GM12878 (cell line): ENCODE results near the gene ARTN. TPM values are rescaled to one million over a fixed set of nuclear protein-coding genes. Genes with fewer than 3 reads are reported as not detected.

Experiments used
- ATAC-seq: fragments of 200-7000 bp; cut with Tn5 transposase; 3 replicates; pipeline ENCODE4 v1.9.1; 2020; ENCODE audit warnings: mild to moderate bottlenecking, moderate library complexity
- BruUV-seq: library from RNA; stranded (reverse); fragments of 400-500 nt; replicated peaks from 2 replicates; lab custom pipeline; 2021; lab: Mats Ljungman, UMichigan
- CTCF ChIA-PET: fragments of 300-600 bp; sonication (Branson Sonifier 250); formaldehyde crosslinking; extraction: SDS; loops from one replicate; lab custom pipeline; 2021; ENCODE audit warnings: inconsistent platforms; lab: Yijun Ruan, JAX
- POLR2A ChIA-PET: fragments of 350-600 bp; formaldehyde crosslinking; extraction: SDS; loops from one replicate; lab custom pipeline; 2021; ENCODE audit warnings: inconsistent platforms; lab: Charles Lee
- RAD21 ChIA-PET: fragments of 300-600 bp; sonication (Branson Sonifier 250); formaldehyde crosslinking; loops from one replicate; lab custom pipeline; 2023; ENCODE audit warnings: antibody characterized with exemption; ENCODE audit not compliant: unreplicated experiment; lab: Charles Lee
- SMC1A ChIA-PET: fragments of 300-600 bp; sonication (Branson Sonifier 250); formaldehyde crosslinking; loops from one replicate; lab custom pipeline; 2023; ENCODE audit not compliant: unreplicated experiment, uncharacterized antibody; lab: Charles Lee
- DNase-seq: peaks from one replicate; pipeline ENCODE4 v3.0.0-alpha.2; 2011; ENCODE audit warnings: low read depth, low spot score
- FAIRE-seq: peaks from 3 replicates; lab custom pipeline; 2011; peaks lifted over from hg19 to GRCh38; lab: Jason Lieb, UNC
- H2AFZ ChIP-seq: 2 replicates; pipeline ENCODE4 v1.6.0; 2011; ENCODE audit warnings: low read depth, low read length, control low read depth; ENCODE audit not compliant: control insufficient read depth
- H3K27ac ChIP-seq: 2 replicates; pipeline ENCODE4 v1.5.1; 2011; ENCODE audit warnings: control low read depth; ENCODE audit not compliant: control insufficient read depth, insufficient read depth
- H3K27me3 ChIP-seq, 2 experiments: replicated peaks in 1 of 2; 2 replicates each; pipeline versions ENCODE4 v1.6.0 to v1.6.1; 2011; ENCODE audit warnings: low read length in 1 of 2; ENCODE audit not compliant: control insufficient read depth in 2 of 2, insufficient read depth in 2 of 2
- H3K36me3 ChIP-seq, 2 experiments: 2 replicates each; pipeline ENCODE4 v1.5.1; 2011; ENCODE audit warnings: low read length in 1 of 2; ENCODE audit not compliant: control insufficient read depth in 2 of 2, insufficient read depth in 2 of 2
- H3K4me1 ChIP-seq: 2 replicates; pipeline ENCODE4 v1.6.1; 2011; ENCODE audit warnings: mild to moderate bottlenecking, low read length, moderate library complexity, mixed read lengths; ENCODE audit not compliant: control insufficient read depth, insufficient read depth
- H3K4me2 ChIP-seq: 2 replicates; pipeline ENCODE4 v1.6.0; 2011; ENCODE audit warnings: control low read depth; ENCODE audit not compliant: control insufficient read depth, insufficient read depth
- H3K4me3 ChIP-seq: fragments of 200-600 bp; sonication (generic); 2 replicates; pipeline ENCODE4 v1.5.1; 2016
- H3K79me2 ChIP-seq: 2 replicates; pipeline ENCODE4 v1.6.0; 2011; ENCODE audit warnings: low read length; ENCODE audit not compliant: control insufficient read depth, insufficient read depth
- H3K9ac ChIP-seq: 2 replicates; pipeline ENCODE4 v1.8.0; 2011; ENCODE audit warnings: low read length, control low read depth, mixed read lengths; ENCODE audit not compliant: control insufficient read depth, insufficient read depth
- H3K9me3 ChIP-seq: replicated peaks from 3 replicates; pipeline ENCODE4 v1.5.1; 2011; ENCODE audit warnings: mild to moderate bottlenecking, low read length; ENCODE audit not compliant: control insufficient read depth, insufficient read depth
- H4K20me1 ChIP-seq: 2 replicates; pipeline ENCODE4 v1.6.0; 2011; ENCODE audit not compliant: control insufficient read depth, insufficient read depth
- BACH1 ChIP-seq: fragments of 450-650 bp; IDR thresholded peaks from 2 replicates; pipeline ENCODE4 v1.6.1; 2017; ENCODE audit warnings: mild to moderate bottlenecking, borderline replicate concordance
- BCL3 ChIP-seq: IDR thresholded peaks from 2 replicates; pipeline ENCODE4 v1.6.1; 2011; ENCODE audit warnings: borderline replicate concordance, low read depth, mild to moderate bottlenecking, moderate library complexity, low read length; ENCODE audit not compliant: insufficient read depth, poor library complexity, severe bottlenecking
- NR2F1 ChIP-seq: fragments of 450-650 bp; conservative IDR thresholded peaks from 2 replicates; pipeline ENCODE4 v1.6.1; 2017; ENCODE audit warnings: mild to moderate bottlenecking
- NRF1 ChIP-seq: conservative IDR thresholded peaks from 2 replicates; pipeline ENCODE4 v1.6.1; 2011; ENCODE audit warnings: mild to moderate bottlenecking, low read depth, low read length, improper control_type of control experiment
- PAX8 ChIP-seq: fragments of 450-650 bp; IDR thresholded peaks from 2 replicates; pipeline ENCODE4 v1.6.1; 2017; ENCODE audit warnings: mild to moderate bottlenecking, moderate library complexity
- RAD21 ChIP-seq: IDR thresholded peaks from 2 replicates; pipeline ENCODE4 v1.6.1; 2011; ENCODE audit warnings: mild to moderate bottlenecking, low read depth, low read length, moderate library complexity; ENCODE audit not compliant: insufficient read depth
- RUNX3 ChIP-seq: IDR thresholded peaks from 2 replicates; pipeline ENCODE4 v1.6.1; 2012; ENCODE audit warnings: low read length, inconsistent platforms
- SMARCA5 ChIP-seq: fragments of 450-650 bp; IDR thresholded peaks from 2 replicates; pipeline ENCODE4 v1.6.1; 2017; ENCODE audit warnings: mild to moderate bottlenecking
- SMC3 ChIP-seq: IDR thresholded peaks from 2 replicates; pipeline ENCODE4 v1.6.1; 2011; ENCODE audit warnings: low read length, improper control_type of control experiment, borderline replicate concordance
- SREBF1 ChIP-seq: IDR thresholded peaks from 2 replicates; pipeline ENCODE4 v1.6.1; 2012; ENCODE audit warnings: mild to moderate bottlenecking, low read length
- YBX1 ChIP-seq: fragments of 450-650 bp; IDR thresholded peaks from 2 replicates; pipeline ENCODE4 v1.6.1; 2016; ENCODE audit warnings: antibody characterized with exemption
- YY1 ChIP-seq: IDR thresholded peaks from 2 replicates; pipeline ENCODE4 v1.6.1; 2011; ENCODE audit warnings: low read depth, mild to moderate bottlenecking, low read length
- ZNF207 ChIP-seq: fragments of 450-650 bp; IDR thresholded peaks from 2 replicates; pipeline ENCODE4 v1.6.1; 2014; ENCODE audit warnings: antibody characterized with exemption, mild to moderate bottlenecking, borderline replicate concordance
- ZNF592 ChIP-seq: fragments of 450-650 bp; IDR thresholded peaks from 2 replicates; pipeline ENCODE4 v1.6.1; 2017; ENCODE audit warnings: mild to moderate bottlenecking, moderate library complexity
- WGBS: methylation state at CpG from one replicate; pipeline ENCODE4 v1.1.6; 2016; ENCODE audit warnings: low lambda C conversion rate; ENCODE audit not compliant: insufficient replicate concordance, insufficient coverage; ENCODE audit errors: missing lambda C conversion rate; 5-methylcytosine and 5-hydroxymethylcytosine counted together
- in situ Hi-C: fragments of 300-500 bp; cut with MboI; formaldehyde crosslinking; loops from 9 replicates; pipeline ENCODE4 v1.14.3; 2018; ENCODE audit warnings: mixed read lengths
- intact Hi-C: fragments of 100-400 bp; cut with micrococcal nuclease; formaldehyde crosslinking; loops from one replicate; pipeline ENCODE4 v1.14.2; 2022; ENCODE audit not compliant: unreplicated experiment
- polyA plus RNA-seq, 11 experiments: library from polyadenylated mRNA; depleted of rRNA in 4 of 11; unstranded in 6 of 11; stranded (reverse) in 5 of 11; fragments of >200 nt; fragmentation: Nextera tagmentation in 4 of 11; fragmentation: Illumina TruSeq in 1 of 11; extraction: Ambion mirVana in 4 of 11; extraction: Trizol in 1 of 11; gene quantifications; 1 replicate in 1 of 11; 2 replicates in 10 of 11; pipeline versions ENCODE4 v1.2.1 to v1.2.3, GENCODE V29; 2011 to 2016; ENCODE audit warnings: inconsistent platforms in 2 of 11, missing spikeins in 2 of 11, low read depth in 1 of 11
- total RNA-seq, 4 experiments: library from RNA; depleted of rRNA in 3 of 4; stranded (reverse); fragments of >200 nt in 3 of 4; fragmentation: Illumina TruSeq in 1 of 4; extraction: Trizol in 1 of 4; gene quantifications; 2 replicates each; pipeline versions ENCODE4 v1.2.1 to v1.2.3, GENCODE V29; 2013 to 2021
- TF ChIP-seq, protein P1 (sequence below), 3 experiments: IDR thresholded peaks in 2 of 3; conservative IDR thresholded peaks in 1 of 3; 2 replicates each; pipeline ENCODE4 v1.5.1; 2011; ENCODE audit warnings: low read depth in 3 of 3, low read length in 3 of 3, mild to moderate bottlenecking in 3 of 3, control low read depth in 2 of 3, moderate library complexity in 2 of 3, inconsistent platforms in 1 of 3, mixed read lengths in 1 of 3; ENCODE audit not compliant: control insufficient read depth in 2 of 3, insufficient read depth in 1 of 3; ENCODE audit errors: extremely low read depth in 1 of 3

The ARTN gene
- total and polyA plus RNA-seq, 10 of the 15 experiments (the other 5 are each of a cell fraction or from before 2014, with no cell fraction given) = 0.06 to 2.1 (median 0.34) TPM; not detected in 1

GRCh38 chr1:43934101-43934985 lies 742 bp downstream of the ARTN start:
- CTCF ChIA-PET = interaction anchor here (0.6 to 19.3 kb wide), 104 partner anchors 11 to 882 kb away, joined by 3 to 1117 read pairs (median 5); partner anchors contain the start of genes IPO13, KDM4A and ST3GAL3
- RAD21 ChIA-PET = interaction anchor here (0.5 to 13.3 kb wide), 54 partner anchors 11 to 707 kb away, joined by 3 to 587 read pairs (median 4); partner anchors contain the start of genes ATP6V0B, IPO13, KDM4A and PTPRF
- DNase-seq = no peak
- Histone ChIP-seq H3K4me2 (peak overlapping the region; percentile 67), H4K20me1 (no peaks in the 10 kb centered on the region), H3K4me1 (peaks cover 11% of the 10 kb centered on the region), H2AFZ (peak overlapping the region; percentile 58), H3K4me3 (peak overlapping the region; percentile 60), H3K9me3 (no peaks in the 10 kb centered on the region), H3K27ac (no peak overlapping the region), H3K36me3 (no peaks in the 10 kb centered on the region), H3K79me2 (no peaks in the 10 kb centered on the region), H3K9ac (peak overlapping the region; percentile 17; the same call in 1 of the 2 replicates), H3K27me3 (no peaks in the 10 kb centered on the region)
- SMC1A ChIA-PET = interaction anchor here (0.6 to 8.7 kb wide), 51 partner anchors 9 to 707 kb away, joined by 3 to 481 read pairs (median 5); partner anchors contain the start of genes IPO13 and KDM4A
- in situ Hi-C loops = loop anchor here (5.0 kb wide), 1 partner anchor 172 kb away; no protein-coding TSS in a partner anchor
- WGBS = 25% methylated on average over 13 of the region's 13 CpGs
- intact Hi-C loops = loop anchor here (1.0 to 5.0 kb wide), 3 partner anchors 97 to 406 kb away; no protein-coding TSS in a partner anchor
- FAIRE-seq = peak; percentile 82
- POLR2A ChIA-PET = interaction anchor here (0.6 to 1.9 kb wide), 6 partner anchors 11 to 283 kb away, joined by 3 to 24 read pairs (median 6); no protein-coding TSS in a partner anchor
- no TSS peak for BruUV-seq
- ATAC-seq = peak; percentile 92
- no peak for TF ChIP-seq PAX8
- TF ChIP-seq YBX1 = no peak
- no peak for TF ChIP-seq ZNF207
- TF ChIP-seq, protein P1, sequence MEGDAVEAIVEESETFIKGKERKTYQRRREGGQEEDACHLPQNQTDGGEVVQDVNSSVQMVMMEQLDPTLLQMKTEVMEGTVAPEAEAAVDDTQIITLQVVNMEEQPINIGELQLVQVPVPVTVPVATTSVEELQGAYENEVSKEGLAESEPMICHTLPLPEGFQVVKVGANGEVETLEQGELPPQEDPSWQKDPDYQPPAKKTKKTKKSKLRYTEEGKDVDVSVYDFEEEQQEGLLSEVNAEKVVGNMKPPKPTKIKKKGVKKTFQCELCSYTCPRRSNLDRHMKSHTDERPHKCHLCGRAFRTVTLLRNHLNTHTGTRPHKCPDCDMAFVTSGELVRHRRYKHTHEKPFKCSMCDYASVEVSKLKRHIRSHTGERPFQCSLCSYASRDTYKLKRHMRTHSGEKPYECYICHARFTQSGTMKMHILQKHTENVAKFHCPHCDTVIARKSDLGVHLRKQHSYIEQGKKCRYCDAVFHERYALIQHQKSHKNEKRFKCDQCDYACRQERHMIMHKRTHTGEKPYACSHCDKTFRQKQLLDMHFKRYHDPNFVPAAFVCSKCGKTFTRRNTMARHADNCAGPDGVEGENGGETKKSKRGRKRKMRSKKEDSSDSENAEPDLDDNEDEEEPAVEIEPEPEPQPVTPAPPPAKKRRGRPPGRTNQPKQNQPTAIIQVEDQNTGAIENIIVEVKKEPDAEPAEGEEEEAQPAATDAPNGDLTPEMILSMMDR (IDR thresholded peaks at IDR 0.05 in 2 of 3, conservative IDR thresholded peaks at IDR 0.05 in 1 of 3; ENCODE audit: control insufficient read depth in 2 of 3, extremely low read depth in 1 of 3, insufficient read depth in 1 of 3, low read depth in 3 of 3, low read length in 3 of 3) = peak; percentile 84 to 92 (median 85)
- no peak for TF ChIP-seq BCL3
- 0 out of 2 replicates have a peak, but pooled peaks have one; percentile 14 for TF ChIP-seq NR2F1
- TF ChIP-seq NRF1 = no peak
- TF ChIP-seq ZNF592 = no peak
- no peak for TF ChIP-seq BACH1
- peak; percentile 80 for TF ChIP-seq RAD21
- TF ChIP-seq RUNX3 = peak; percentile 45
- TF ChIP-seq SMC3 = peak; percentile 83
- peak; percentile 85 for TF ChIP-seq YY1
- TF ChIP-seq SMARCA5 = peak; percentile 76; the same call in 1 of the 2 replicates
- no peak for TF ChIP-seq SREBF1
